A549 treated with CpdA at 1 μM for 4 hours (cell line): ENCODE results near the gene RNF113A. TPM values are rescaled to one million over a fixed set of nuclear protein-coding genes. Genes with fewer than 3 reads are reported as not detected.

Source experiments
- total RNA-seq: library from RNA; stranded (reverse); fragments of 200-300 nt; extraction: Qiagen RNA extraction; gene quantifications from 5 replicates; pipeline ENCODE4 v1.2.3, GENCODE V29; 2022; ENCODE audit warnings: low read depth

The RNF113A gene
- total RNA-seq, result 28.5 to 33.0 TPM (median 29.6 TPM) in 5 replicates

GRCh38 chrX:119871599-119872395 is at the start of gene RNF113A, which contains the start of gene NDUFA1:
RNF113A (minus strand) TSS chrX:119871733; CDS start chrX:119871613, 120 bp downstream.
NDUFA1 (plus strand) TSS chrX:119871832; CDS start chrX:119871912, 80 bp downstream.

GRCh38 chrX:119895843-119896326 is 24.4 kb upstream of the RNF113A start, which contains the start of gene AKAP14:
AKAP14 (plus strand) TSS chrX:119895893; CDS start chrX:119903224, 7,331 bp downstream.

GRCh38 chrX:119852382-119853353 is 18.9 kb downstream of the RNF113A start, which contains the start of gene UPF3B:
UPF3B (minus strand) TSS chrX:119852963; CDS start chrX:119852928, 35 bp downstream.

Other genes with a start within 250 kb of the RNF113A start
- gene SEPTIN6, start 178.6 kb downstream of the RNF113A start, total RNA-seq, result 10.3 to 11.4 TPM (median 10.5 TPM) in 5 replicates
- 0.09 to 0.14 TPM (median 0.13 TPM) in 4 of 5 replicates, not detected in the other for gene SOWAHD, start 113.1 kb downstream of the RNF113A start, total RNA-seq
- gene RPL39, start 80.1 kb downstream of the RNF113A start, total RNA-seq, result 3,557 to 4,920 TPM (median 3,675 TPM) in 5 replicates
- gene UPF3B, start 18.8 kb downstream of the RNF113A start, total RNA-seq, result 19.2 to 29.1 TPM (median 21.3 TPM) in 5 replicates
- gene NDUFA1, start 99 bp upstream of the RNF113A start, total RNA-seq, result 234 to 331 TPM (median 271 TPM) in 5 replicates
- gene AKAP14, start 24.2 kb upstream of the RNF113A start, total RNA-seq, result not detected in 5 replicates
- gene NKAP, start 72.0 kb upstream of the RNF113A start, total RNA-seq, result 7.3 to 8.6 TPM (median 8.4 TPM) in 5 replicates
- gene RHOXF2B, start 206.0 kb upstream of the RNF113A start, total RNA-seq, result not detected in 5 replicates
- not detected in 5 replicates for gene RHOXF1, start 244.2 kb upstream of the RNF113A start, total RNA-seq